Measurements from ENCODE around the gene ABLIM1. TPM values are rescaled to one million over a fixed set of nuclear protein-coding genes. Genes with fewer than 3 reads are reported as not detected.

The ABLIM1 gene
- total RNA-seq, 3 donors from 2014 or later: 89.0 to 216 (median 131) TPM

- peaks cover 0 to 17% of the 10 kb centered on the region in 2 donors for H3K4me1 ChIP-seq
- no peaks in the 10 kb centered on the region for H3K27me3 ChIP-seq
- H3K27ac ChIP-seq: peak overlapping the region; percentile 91 to 92
- peak overlapping the region; percentile 48 to 95 (median 66) for H3K4me3 ChIP-seq
- intact Hi-C loops (cut with DNase I; ENCODE audit: low total_unique reads): no loop called here
- TF ChIP-seq POLR2AphosphoS5 (IDR thresholded peaks at IDR 0.05) (no peak), CTCF (IDR thresholded peaks at IDR 0.05) (peak in 1 of 3 donors; percentile 23)
- DNase-seq (ENCODE audit: low spot score in 2 of 2): no peak
- H3K36me3 ChIP-seq: no peaks in the 10 kb centered on the region
- H3K9me3 ChIP-seq: no peaks in the 10 kb centered on the region
These were observed 254.4 kb downstream of the ABLIM1 start for GRCh38 chr10:114403541-114404161.

GRCh38 chr10:114402871-114403540, 255.1 kb downstream of the ABLIM1 start:
- Histone ChIP-seq H3K4me3 (peak overlapping the region; percentile 48 to 95 (median 66)), H3K4me1 (peaks cover 0 to 24% of the 10 kb centered on the region in 2 donors), H3K27me3 (no peaks in the 10 kb centered on the region), H3K36me3 (no peaks in the 10 kb centered on the region), H3K9me3 (no peaks in the 10 kb centered on the region), H3K27ac (peak overlapping the region; percentile 91 to 92)
- intact Hi-C loops (cut with DNase I; ENCODE audit: low total_unique reads): no loop called here
- TF ChIP-seq CTCF (IDR thresholded peaks at IDR 0.05): no peak
- TF ChIP-seq POLR2AphosphoS5 (IDR thresholded peaks at IDR 0.05): no peak
- no peak for TF ChIP-seq POLR2A (IDR thresholded peaks at IDR 0.05)
- DNase-seq (ENCODE audit: low spot score in 2 of 2): no peak

GRCh38 chr10:114402233-114402632, 255.8 kb downstream of the ABLIM1 start:
- H3K27ac ChIP-seq: peak overlapping the region; percentile 91 to 92
- H3K9me3 ChIP-seq: no peaks in the 10 kb centered on the region
- H3K4me1 ChIP-seq: peaks cover 0 to 31% of the 10 kb centered on the region in 2 donors
- intact Hi-C loops (cut with DNase I; ENCODE audit: low total_unique reads): no loop called here
- H3K27me3 ChIP-seq: no peaks in the 10 kb centered on the region
- TF ChIP-seq CTCF (IDR thresholded peaks at IDR 0.05): no peak
- no peak for TF ChIP-seq POLR2AphosphoS5 (IDR thresholded peaks at IDR 0.05)
- TF ChIP-seq POLR2A (IDR thresholded peaks at IDR 0.05): no peak
- no peak for DNase-seq (ENCODE audit: low spot score in 2 of 2)
- peak overlapping the region in 2 of 3 donors; percentile 66 to 95 for H3K4me3 ChIP-seq
- no peaks in the 10 kb centered on the region for H3K36me3 ChIP-seq

GRCh38 chr10:114401195-114401791, 256.8 kb downstream of the ABLIM1 start:
- Histone ChIP-seq H3K27ac (peak overlapping the region; percentile 75 to 83), H3K27me3 (no peaks in the 10 kb centered on the region), H3K9me3 (no peaks in the 10 kb centered on the region), H3K4me1 (peaks cover 0 to 31% of the 10 kb centered on the region in 2 donors), H3K36me3 (no peaks in the 10 kb centered on the region), H3K4me3 (no peak overlapping the region)
- TF ChIP-seq POLR2A (IDR thresholded peaks at IDR 0.05) (no peak), POLR2AphosphoS5 (IDR thresholded peaks at IDR 0.05) (peak; percentile 39 to 74 (median 62))
- DNase-seq (ENCODE audit: low spot score in 2 of 2): peak in 1 of 2 donors; percentile 73
- intact Hi-C loops (cut with DNase I; ENCODE audit: low total_unique reads): no loop called here

GRCh38 chr10:114400091-114400490, 258.0 kb downstream of the ABLIM1 start:
- H3K27me3 ChIP-seq: no peaks in the 10 kb centered on the region
- intact Hi-C loops (cut with DNase I; ENCODE audit: low total_unique reads): no loop called here
- H3K4me3 ChIP-seq: peak overlapping the region in 1 of 3 donors; percentile 10

More at GRCh38 chr10:114400091-114400490, 258.0 kb downstream of the ABLIM1 start:
- Histone ChIP-seq H3K27ac (peak overlapping the region; percentile 75 to 83), H3K4me1 (peaks cover 0 to 41% of the 10 kb centered on the region in 2 donors), H3K9me3 (no peaks in the 10 kb centered on the region), H3K36me3 (no peaks in the 10 kb centered on the region)
- TF ChIP-seq POLR2A (IDR thresholded peaks at IDR 0.05): no peak
- no peak for TF ChIP-seq CTCF (IDR thresholded peaks at IDR 0.05)
- TF ChIP-seq POLR2AphosphoS5 (IDR thresholded peaks at IDR 0.05): no peak
- DNase-seq (ENCODE audit: low spot score in 2 of 2): no peak
